AG04450 (cell line): Measurements from ENCODE around the gene ALG12. TPM values are rescaled to one million over a fixed set of nuclear protein-coding genes. Genes with fewer than 3 reads are reported as not detected.

Experiments
- CTCF ChIA-PET: fragments of 300-600, 350-600 bp; formaldehyde crosslinking; extraction: SDS; loops from one replicate; lab custom pipeline; 2022; ENCODE audit warnings: antibody characterized with exemption, inconsistent platforms; lab: Charles Lee
- POLR2A ChIA-PET: fragments of 350-600 bp; formaldehyde crosslinking; extraction: SDS; loops from one replicate; lab custom pipeline; 2021; ENCODE audit warnings: antibody characterized with exemption, inconsistent platforms; lab: Yijun Ruan, JAX
- DNase-seq: peaks from one replicate; pipeline ENCODE4 v3.0.0-alpha.2; 2011; ENCODE audit warnings: low read depth, low spot score
- H3K27ac ChIP-seq: one replicate; pipeline ENCODE4 v1.5.1; 2012; ENCODE audit warnings: low read depth, low read length, control low read depth
- H3K27me3 ChIP-seq: one replicate; pipeline ENCODE4 v1.6.0; 2012; ENCODE audit warnings: low read length; ENCODE audit not compliant: control insufficient read depth, insufficient read depth
- H3K4me3 ChIP-seq: 2 replicates; pipeline ENCODE4 v1.5.1; 2011; ENCODE audit warnings: mild to moderate bottlenecking, low read depth, low read length, control low read depth
- H3K9me3 ChIP-seq: 2 replicates; pipeline ENCODE4 v1.5.1; 2012; ENCODE audit warnings: low read length; ENCODE audit not compliant: control insufficient read depth, insufficient read depth
- polyA plus RNA-seq: library from polyadenylated mRNA; depleted of rRNA; stranded (reverse); fragments of >200 nt; gene quantifications from 2 replicates; pipeline ENCODE4 v1.2.3, GENCODE V29; 2011
- TF ChIP-seq, protein P1 (sequence below): IDR thresholded peaks from 2 replicates; pipeline ENCODE4 v1.5.1; 2011; ENCODE audit warnings: low read depth, low read length, control low read depth, inconsistent platforms

ALG12 gene
- polyA plus RNA-seq, 1 experiment = 5.6 TPM

DNA sequence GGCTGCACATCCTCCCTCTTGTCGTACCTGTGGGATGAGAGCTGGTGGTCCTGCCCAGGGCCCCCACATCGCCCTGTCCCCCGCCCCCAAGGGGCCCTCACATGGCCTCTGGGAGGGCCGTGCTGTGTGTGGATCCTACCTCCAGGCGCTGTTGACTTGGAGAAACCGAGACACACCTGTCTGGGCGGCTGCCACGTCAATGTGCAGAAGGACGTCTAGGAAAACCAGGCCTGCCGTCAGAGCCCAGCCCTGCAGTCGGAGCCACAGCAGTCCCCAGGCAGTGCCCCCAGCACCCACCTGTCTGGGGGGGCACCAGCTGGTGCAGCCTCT is 14.2 kb downstream of the ALG12 start:
- CTCF ChIA-PET = no interaction called here
- Histone ChIP-seq H3K27ac (no peak overlapping the region), H3K27me3 (no peaks in the 10 kb centered on the region), H3K9me3 (no peaks in the 10 kb centered on the region; the same call in 1 of the 2 replicates), H3K4me3 (no peak overlapping the region)
- no peak for DNase-seq
- POLR2A ChIA-PET = no interaction called here
- TF ChIP-seq, protein P1, sequence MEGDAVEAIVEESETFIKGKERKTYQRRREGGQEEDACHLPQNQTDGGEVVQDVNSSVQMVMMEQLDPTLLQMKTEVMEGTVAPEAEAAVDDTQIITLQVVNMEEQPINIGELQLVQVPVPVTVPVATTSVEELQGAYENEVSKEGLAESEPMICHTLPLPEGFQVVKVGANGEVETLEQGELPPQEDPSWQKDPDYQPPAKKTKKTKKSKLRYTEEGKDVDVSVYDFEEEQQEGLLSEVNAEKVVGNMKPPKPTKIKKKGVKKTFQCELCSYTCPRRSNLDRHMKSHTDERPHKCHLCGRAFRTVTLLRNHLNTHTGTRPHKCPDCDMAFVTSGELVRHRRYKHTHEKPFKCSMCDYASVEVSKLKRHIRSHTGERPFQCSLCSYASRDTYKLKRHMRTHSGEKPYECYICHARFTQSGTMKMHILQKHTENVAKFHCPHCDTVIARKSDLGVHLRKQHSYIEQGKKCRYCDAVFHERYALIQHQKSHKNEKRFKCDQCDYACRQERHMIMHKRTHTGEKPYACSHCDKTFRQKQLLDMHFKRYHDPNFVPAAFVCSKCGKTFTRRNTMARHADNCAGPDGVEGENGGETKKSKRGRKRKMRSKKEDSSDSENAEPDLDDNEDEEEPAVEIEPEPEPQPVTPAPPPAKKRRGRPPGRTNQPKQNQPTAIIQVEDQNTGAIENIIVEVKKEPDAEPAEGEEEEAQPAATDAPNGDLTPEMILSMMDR = no peak

DNA sequence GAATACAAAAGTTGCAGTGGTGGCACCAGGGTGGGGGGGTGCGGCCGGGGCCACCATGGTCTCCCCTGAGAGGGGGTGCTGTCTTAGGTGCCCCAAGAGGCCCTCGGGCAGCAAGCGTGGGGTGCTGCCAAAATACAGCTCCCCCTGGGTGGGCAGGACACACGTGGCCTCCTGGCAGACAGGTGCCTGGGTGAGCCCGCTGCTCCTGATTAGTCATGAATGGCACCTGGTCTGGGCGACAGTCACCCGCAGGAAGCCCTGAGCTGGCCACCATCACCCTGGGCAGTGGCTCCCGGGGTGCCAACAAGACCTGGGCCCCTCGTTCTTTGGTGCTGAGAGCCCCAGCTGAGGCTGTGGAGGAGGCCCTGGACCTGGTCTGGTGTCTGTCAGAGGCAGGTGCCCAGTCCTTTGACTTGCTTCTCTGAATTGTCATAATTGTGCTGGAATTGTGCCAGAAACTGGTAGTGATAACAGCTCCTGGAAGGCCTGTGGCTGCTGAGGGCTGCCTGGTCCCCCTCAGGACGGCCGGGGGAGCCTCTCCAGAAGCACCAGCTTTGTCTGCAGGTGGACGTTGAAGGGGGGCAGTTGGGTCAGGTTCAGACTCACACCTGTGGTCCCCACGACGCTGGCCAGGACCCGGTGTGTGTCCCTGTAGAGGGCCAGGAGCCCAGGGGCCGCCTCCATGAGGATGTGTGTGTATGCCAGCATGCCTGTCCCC is 14.8 kb downstream of the ALG12 start:
- DNase-seq = no peak
- POLR2A ChIA-PET = interaction anchor here (0.6 kb wide), 1 partner anchor 199 kb away, joined by 4 read pairs; no protein-coding TSS in a partner anchor
- CTCF ChIA-PET = no interaction called here
- TF ChIP-seq, protein P1 = no peak
- Histone ChIP-seq H3K27me3 (no peaks in the 10 kb centered on the region), H3K4me3 (no peak overlapping the region), H3K27ac (no peak overlapping the region), H3K9me3 (no peaks in the 10 kb centered on the region; the same call in 1 of the 2 replicates)

DNA sequence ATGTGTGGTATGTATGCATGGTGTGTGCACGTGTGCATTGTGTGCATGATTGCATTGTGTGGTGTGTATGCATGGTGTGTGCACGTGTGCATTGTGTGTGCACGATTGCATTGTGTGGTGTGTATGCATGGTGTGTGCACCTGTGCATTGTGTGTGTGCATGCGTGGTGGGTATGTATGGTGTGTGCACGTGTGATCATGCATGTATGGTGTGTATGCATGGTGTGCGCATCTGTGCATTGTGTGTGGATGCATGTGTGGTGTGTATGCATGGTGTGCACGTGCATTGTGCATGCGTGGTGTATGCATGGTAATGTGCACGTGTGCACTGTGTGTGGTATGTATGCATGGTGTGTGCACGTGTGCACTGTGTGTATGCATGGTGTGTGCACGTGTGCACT is 16.8 kb downstream of the ALG12 start:
- Histone ChIP-seq H3K4me3 (no peak overlapping the region), H3K27ac (no peak overlapping the region), H3K27me3 (no peaks in the 10 kb centered on the region), H3K9me3 (no peaks in the 10 kb centered on the region; the same call in 1 of the 2 replicates)
- POLR2A ChIA-PET = no interaction called here
- TF ChIP-seq, protein P1 = no peak
- CTCF ChIA-PET = no interaction called here
- DNase-seq = no peak

DNA sequence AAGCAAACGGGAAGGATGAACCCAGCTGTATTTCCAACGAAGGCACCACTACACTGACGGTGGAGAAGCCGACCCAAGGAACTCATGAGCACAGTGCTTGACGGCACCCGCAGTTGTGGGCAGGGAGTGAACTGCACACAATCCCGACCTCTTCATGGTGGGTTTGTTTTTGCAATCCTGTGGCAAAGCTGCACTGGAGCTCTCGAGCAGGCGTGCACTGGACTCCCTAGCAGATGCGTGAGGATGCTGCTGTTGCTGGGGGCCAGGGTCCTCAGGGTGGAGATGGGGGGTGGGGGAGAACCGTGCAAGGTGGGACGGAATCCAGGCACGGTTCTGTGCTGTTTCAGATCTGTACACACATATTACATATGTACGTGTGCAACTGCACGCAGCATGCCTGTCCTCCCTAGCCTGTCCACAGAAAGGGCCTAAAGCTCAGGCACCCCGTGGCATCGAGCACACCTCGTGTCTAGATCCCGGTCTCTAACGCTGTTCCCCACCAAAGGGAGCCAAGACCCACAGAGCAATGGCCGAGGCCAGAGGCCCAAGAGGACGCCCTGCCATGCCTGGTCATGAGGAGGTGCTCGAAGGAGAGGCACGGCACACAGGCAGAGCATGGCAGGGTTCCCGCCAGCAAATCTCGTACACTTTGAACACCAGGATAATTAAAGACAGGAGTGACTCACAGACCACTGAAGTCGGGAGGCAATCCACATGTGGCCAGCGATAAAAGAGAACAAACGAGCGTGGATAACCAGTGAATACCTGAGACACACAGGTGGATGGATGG is 17.6 kb downstream of the ALG12 start:
- Histone ChIP-seq H3K27ac (no peak overlapping the region), H3K4me3 (no peak overlapping the region), H3K9me3 (no peaks in the 10 kb centered on the region; the same call in 1 of the 2 replicates), H3K27me3 (no peaks in the 10 kb centered on the region)
- TF ChIP-seq, protein P1 = no peak
- ChIA-PET CTCF (no interaction called here), POLR2A (no interaction called here)
- no peak for DNase-seq

DNA sequence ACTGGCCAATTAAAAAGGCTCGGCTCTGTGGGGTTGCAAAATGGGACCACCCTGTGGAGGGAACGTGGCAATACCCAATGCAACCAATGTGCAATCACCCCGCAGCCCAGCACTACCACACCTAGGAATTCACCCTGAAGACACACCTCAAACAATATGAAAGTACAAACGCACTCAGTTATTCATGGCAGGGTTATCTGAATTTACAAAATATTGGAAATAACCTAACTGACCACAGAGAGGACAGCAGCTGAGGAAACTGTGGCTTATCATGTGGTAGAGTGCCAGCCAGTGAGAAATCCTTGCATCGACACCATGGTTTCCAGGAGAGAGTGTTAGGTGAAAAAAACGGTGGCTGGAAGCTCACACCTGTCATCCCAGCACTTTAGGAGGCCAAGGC is 18.7 kb downstream of the ALG12 start:
- Histone ChIP-seq H3K9me3 (peaks cover 3% of the 10 kb centered on the region), H3K27ac (no peak overlapping the region), H3K27me3 (no peaks in the 10 kb centered on the region), H3K4me3 (no peak overlapping the region)
- no peak for DNase-seq
- ChIA-PET POLR2A (no interaction called here), CTCF (no interaction called here)
- TF ChIP-seq, protein P1 = no peak
